HL-60 (cell line): ENCODE measurements around the gene FREM1.

ENCODE experiments used
- GABPA ChIP-seq: IDR thresholded peaks from 2 replicates; pipeline ENCODE4 v1.6.1; 2012; ENCODE audit warnings: low read depth
- POLR2AphosphoS5 ChIP-seq: IDR thresholded peaks from 2 replicates; pipeline ENCODE4 v1.6.1; 2012; ENCODE audit warnings: low read depth
- SPI1 ChIP-seq: IDR thresholded peaks from 2 replicates; pipeline ENCODE4 v1.6.1; 2012; ENCODE audit warnings: low read depth, mild to moderate bottlenecking, borderline replicate concordance
- TF ChIP-seq, protein P1 (sequence below): IDR thresholded peaks from one replicate; pipeline ENCODE4 v1.5.1; 2011; ENCODE audit warnings: low read length, control low read depth, inconsistent platforms; ENCODE audit not compliant: insufficient read depth
- TF ChIP-seq, protein P2 (sequence below): IDR thresholded peaks from 2 replicates; pipeline ENCODE4 v1.6.1; 2012; ENCODE audit warnings: low read depth; ENCODE audit not compliant: insufficient replicate concordance

DNA sequence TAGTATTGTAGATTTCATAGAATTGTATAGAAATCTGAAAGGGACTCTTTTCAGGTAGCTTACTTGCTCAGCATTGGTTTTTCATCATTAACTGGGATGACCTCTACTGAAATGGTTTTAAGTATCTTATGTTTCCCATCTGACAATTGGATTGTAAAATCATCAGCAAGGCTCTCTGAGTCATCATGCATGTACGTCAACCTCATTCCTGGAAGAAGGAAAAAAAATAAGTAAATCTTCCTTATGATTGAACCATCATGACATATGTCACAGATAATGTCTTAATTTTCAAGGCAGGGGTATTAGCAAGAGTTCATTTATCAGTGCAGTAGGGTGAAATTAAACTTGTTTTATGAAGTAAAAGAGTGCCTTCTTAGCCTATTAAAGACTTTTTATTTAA is 112.8 kb downstream of the FREM1 start:
- TF ChIP-seq POLR2AphosphoS5 (no peak), GABPA (no peak), SPI1 (no peak)
- TF ChIP-seq, protein P1, sequence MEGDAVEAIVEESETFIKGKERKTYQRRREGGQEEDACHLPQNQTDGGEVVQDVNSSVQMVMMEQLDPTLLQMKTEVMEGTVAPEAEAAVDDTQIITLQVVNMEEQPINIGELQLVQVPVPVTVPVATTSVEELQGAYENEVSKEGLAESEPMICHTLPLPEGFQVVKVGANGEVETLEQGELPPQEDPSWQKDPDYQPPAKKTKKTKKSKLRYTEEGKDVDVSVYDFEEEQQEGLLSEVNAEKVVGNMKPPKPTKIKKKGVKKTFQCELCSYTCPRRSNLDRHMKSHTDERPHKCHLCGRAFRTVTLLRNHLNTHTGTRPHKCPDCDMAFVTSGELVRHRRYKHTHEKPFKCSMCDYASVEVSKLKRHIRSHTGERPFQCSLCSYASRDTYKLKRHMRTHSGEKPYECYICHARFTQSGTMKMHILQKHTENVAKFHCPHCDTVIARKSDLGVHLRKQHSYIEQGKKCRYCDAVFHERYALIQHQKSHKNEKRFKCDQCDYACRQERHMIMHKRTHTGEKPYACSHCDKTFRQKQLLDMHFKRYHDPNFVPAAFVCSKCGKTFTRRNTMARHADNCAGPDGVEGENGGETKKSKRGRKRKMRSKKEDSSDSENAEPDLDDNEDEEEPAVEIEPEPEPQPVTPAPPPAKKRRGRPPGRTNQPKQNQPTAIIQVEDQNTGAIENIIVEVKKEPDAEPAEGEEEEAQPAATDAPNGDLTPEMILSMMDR: no peak
- TF ChIP-seq, protein P2, sequence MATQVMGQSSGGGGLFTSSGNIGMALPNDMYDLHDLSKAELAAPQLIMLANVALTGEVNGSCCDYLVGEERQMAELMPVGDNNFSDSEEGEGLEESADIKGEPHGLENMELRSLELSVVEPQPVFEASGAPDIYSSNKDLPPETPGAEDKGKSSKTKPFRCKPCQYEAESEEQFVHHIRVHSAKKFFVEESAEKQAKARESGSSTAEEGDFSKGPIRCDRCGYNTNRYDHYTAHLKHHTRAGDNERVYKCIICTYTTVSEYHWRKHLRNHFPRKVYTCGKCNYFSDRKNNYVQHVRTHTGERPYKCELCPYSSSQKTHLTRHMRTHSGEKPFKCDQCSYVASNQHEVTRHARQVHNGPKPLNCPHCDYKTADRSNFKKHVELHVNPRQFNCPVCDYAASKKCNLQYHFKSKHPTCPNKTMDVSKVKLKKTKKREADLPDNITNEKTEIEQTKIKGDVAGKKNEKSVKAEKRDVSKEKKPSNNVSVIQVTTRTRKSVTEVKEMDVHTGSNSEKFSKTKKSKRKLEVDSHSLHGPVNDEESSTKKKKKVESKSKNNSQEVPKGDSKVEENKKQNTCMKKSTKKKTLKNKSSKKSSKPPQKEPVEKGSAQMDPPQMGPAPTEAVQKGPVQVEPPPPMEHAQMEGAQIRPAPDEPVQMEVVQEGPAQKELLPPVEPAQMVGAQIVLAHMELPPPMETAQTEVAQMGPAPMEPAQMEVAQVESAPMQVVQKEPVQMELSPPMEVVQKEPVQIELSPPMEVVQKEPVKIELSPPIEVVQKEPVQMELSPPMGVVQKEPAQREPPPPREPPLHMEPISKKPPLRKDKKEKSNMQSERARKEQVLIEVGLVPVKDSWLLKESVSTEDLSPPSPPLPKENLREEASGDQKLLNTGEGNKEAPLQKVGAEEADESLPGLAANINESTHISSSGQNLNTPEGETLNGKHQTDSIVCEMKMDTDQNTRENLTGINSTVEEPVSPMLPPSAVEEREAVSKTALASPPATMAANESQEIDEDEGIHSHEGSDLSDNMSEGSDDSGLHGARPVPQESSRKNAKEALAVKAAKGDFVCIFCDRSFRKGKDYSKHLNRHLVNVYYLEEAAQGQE: no peak
